Mucosa of stomach (tissue), 1 donor: Measurements from ENCODE around the gene CAPSL.
"Not testable (repeated sequence)": the region's sequence is repeated elsewhere in the genome, so short reads cannot be mapped to it uniquely, and the experiment has no call there.

Experiments
- H3K27me3 ChIP-seq: one replicate; pipeline ENCODE4 v1.7.0; 2013; ENCODE audit warnings: mild to moderate bottlenecking, low read length; ENCODE audit not compliant: control insufficient read depth, insufficient read depth
- H3K36me3 ChIP-seq: one replicate; pipeline ENCODE4 v1.7.0; 2013; ENCODE audit warnings: low read length; ENCODE audit not compliant: control insufficient read depth, insufficient read depth
- H3K4me1 ChIP-seq: one replicate; pipeline ENCODE4 v1.7.0; 2013; ENCODE audit warnings: mild to moderate bottlenecking, low read length; ENCODE audit not compliant: control insufficient read depth, insufficient read depth
- H3K4me3 ChIP-seq: one replicate; pipeline ENCODE4 v1.7.0; 2013; ENCODE audit warnings: low read length
- H3K9ac ChIP-seq: one replicate; pipeline ENCODE4 v1.7.0; 2013; ENCODE audit warnings: mild to moderate bottlenecking, low read length, moderate library complexity
- H3K9me3 ChIP-seq: one replicate; pipeline ENCODE4 v1.7.0; 2013; ENCODE audit warnings: mild to moderate bottlenecking, low read length, moderate library complexity; ENCODE audit not compliant: control insufficient read depth
- donor health status: Pancreatic carcinoma.

CAPSL gene

GRCh38 chr5:35862126-35862525, 76.3 kb downstream of the CAPSL start:
- H3K9ac ChIP-seq = no peak overlapping the region
- no peaks in the 10 kb centered on the region for H3K27me3 ChIP-seq
- H3K4me3 ChIP-seq = no peak overlapping the region
- H3K4me1 ChIP-seq = no peaks in the 10 kb centered on the region
- no peaks in the 10 kb centered on the region for H3K36me3 ChIP-seq
- no peaks in the 10 kb centered on the region for H3K9me3 ChIP-seq

DNA sequence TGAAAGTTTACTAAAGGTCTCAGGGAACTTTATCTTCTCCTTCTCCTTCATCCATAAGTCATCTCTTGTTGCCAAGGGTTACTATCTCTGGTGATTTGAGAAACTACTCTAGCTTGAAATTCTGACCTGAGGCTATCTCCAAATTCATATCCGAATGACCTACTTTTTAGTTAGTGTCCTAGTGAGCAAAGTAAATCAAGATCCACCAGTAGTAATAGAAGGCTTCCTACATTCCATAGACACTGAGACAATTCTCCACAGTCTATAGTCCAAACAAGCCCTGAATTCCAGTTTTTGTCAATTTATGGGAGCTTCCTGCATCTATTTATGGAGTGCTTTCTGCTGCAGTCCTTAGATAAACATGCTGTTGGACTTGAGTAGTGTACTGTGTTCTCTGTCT, 76.7 kb downstream of the CAPSL start:
- no peaks in the 10 kb centered on the region for H3K36me3 ChIP-seq
- no peak overlapping the region for H3K4me3 ChIP-seq
- H3K9ac ChIP-seq = no peak overlapping the region
- H3K9me3 ChIP-seq = no peaks in the 10 kb centered on the region
- H3K27me3 ChIP-seq = no peaks in the 10 kb centered on the region
- H3K4me1 ChIP-seq = no peaks in the 10 kb centered on the region

DNA sequence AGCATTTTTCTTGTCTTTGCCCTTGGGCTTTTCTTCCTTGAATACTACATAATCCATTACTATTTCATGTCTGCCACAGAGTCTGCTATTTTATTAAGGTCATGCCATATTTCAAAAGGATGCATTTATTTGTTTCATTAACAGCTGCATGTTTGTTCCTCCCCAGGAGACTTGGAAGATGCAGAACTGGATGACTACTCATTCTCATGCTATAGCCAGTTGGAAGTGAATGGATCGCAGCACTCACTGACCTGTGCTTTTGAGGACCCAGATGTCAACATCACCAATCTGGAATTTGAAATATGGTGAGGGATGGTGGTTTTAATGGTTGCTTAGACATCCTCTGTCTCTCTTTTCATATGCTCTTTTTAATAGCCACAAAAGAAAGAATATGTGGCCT, 77.7 kb downstream of the CAPSL start:
- Histone ChIP-seq H3K36me3 (no peaks in the 10 kb centered on the region), H3K4me3 (no peak overlapping the region), H3K4me1 (no peaks in the 10 kb centered on the region), H3K9me3 (no peaks in the 10 kb centered on the region), H3K9ac (no peak overlapping the region), H3K27me3 (no peaks in the 10 kb centered on the region)

DNA sequence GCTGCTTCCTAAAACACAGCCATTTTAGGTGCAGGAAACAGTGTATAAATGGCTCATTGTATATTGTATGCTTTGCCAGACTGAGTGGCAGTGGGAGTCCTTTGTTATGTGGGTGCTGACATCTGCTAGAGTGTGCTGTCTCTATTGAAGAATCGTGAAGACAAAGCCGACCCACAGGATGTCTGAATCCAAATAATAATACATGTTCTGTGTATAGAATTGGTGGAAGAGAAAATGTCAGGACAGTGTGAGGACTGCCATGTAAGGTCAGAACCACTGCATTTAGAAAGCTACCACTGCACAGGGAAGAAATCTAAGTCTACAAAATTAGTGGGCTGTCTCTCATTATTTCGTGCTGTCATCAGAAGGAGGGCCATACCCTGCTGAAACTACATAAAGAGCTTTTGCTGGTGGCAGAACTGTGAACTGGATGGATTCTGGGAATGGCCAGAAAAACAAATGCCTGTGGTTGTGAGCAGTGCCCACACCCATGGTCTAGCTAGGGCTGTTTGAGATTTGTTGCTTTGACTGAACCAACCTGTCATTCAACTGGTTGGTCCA, 79.2 kb downstream of the CAPSL start:
- no peaks in the 10 kb centered on the region for H3K27me3 ChIP-seq
- H3K9me3 ChIP-seq = no peaks in the 10 kb centered on the region
- no peaks in the 10 kb centered on the region for H3K4me1 ChIP-seq
- no peak overlapping the region for H3K9ac ChIP-seq
- H3K4me3 ChIP-seq = no peak overlapping the region
- H3K36me3 ChIP-seq = no peaks in the 10 kb centered on the region

- Histone ChIP-seq H3K9ac (no peak overlapping the region), H3K4me3 (no peak overlapping the region), H3K4me1 (no peaks in the 10 kb centered on the region), H3K36me3 (no peaks in the 10 kb centered on the region), H3K9me3 (no peaks in the 10 kb centered on the region), H3K27me3 (no peaks in the 10 kb centered on the region)
These were observed 80.7 kb downstream of the CAPSL start for GRCh38 chr5:35857606-35858205.

GRCh38 chr5:35856765-35857351, 81.6 kb downstream of the CAPSL start, which contains the start of gene IL7R:
Gene IL7R (plus strand): TSS chr5:35856891. CDS start chr5:35856978, 87 bp downstream.
- Histone ChIP-seq H3K36me3 (no peaks in the 10 kb centered on the region), H3K4me1 (no peaks in the 10 kb centered on the region), H3K27me3 (no peaks in the 10 kb centered on the region), H3K9me3 (no peaks in the 10 kb centered on the region), H3K9ac (no peak within 1 kb of the TSS), H3K4me3 (no peak within 1 kb of the TSS)

DNA sequence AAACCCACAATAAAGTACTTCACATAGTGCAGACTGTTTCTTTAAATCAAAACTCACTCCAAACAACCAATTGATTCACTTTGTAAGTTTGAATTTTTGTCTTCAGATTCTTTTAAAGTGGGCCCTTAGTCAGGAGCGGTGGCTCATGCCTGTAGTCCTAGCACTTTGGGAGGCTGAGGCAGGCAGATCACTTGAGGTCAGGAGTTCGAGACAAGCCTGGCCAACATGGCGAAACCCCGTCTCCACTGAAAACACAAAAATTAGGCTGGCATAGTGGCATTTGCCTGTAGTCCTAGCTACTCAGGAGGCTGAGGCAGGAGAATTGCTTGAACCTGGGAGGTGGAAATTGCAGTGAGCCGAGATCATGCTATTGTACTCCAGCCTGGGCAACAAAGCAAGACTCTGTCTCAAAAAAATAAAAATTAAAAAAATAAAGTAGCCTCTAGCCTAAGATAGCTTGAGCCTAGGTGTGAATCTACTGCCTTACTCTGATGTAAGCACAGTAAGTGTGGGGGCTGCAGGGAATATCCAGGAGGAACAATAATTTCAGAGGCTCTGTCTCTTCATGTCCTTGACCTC, 82.1 kb downstream of the CAPSL start:
- H3K27me3 ChIP-seq, H3K9me3 ChIP-seq, H3K4me3 ChIP-seq, H3K4me1 ChIP-seq, H3K9ac ChIP-seq, H3K36me3 ChIP-seq: not testable (repeated sequence)

DNA sequence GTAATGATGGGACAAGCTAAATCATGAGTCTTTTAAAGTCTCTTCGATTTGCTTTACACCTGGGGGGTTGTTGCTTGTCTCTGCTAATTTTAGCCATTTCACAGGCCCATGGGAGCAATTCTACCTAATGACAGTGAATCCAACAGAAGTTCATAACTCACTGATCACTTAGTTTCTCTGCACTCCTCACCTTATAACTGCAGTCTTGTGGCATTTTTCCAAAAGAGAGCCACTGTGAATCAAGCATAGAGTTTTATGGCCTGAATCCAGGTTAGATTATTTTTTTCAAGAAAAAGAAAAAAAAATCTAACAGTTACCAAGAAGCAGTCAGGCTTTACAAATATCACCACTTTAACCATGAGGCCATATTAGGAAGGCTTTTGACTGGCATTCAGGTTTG, 83.2 kb downstream of the CAPSL start:
- Histone ChIP-seq H3K36me3 (no peaks in the 10 kb centered on the region), H3K9ac (no peak overlapping the region), H3K4me1 (no peaks in the 10 kb centered on the region), H3K9me3 (no peaks in the 10 kb centered on the region), H3K27me3 (no peaks in the 10 kb centered on the region), H3K4me3 (no peak overlapping the region)
